CD14-positive monocyte (primary cell): ENCODE measurements around the gene URI1. TPM values are rescaled to one million over a fixed set of nuclear protein-coding genes. Genes with fewer than 3 reads are reported as not detected.
"Not testable (repeated sequence)": the region's sequence is repeated elsewhere in the genome, so short reads cannot be mapped to it uniquely, and the experiment has no call there.

Source experiments
- DNase-seq, 3 donors: peaks; one replicate each; pipeline ENCODE4 v3.0.0-alpha.2; 2011 to 2022
- H2AFZ ChIP-seq: 2 replicates; pipeline ENCODE4 v1.6.0; 2012; ENCODE audit warnings: mild to moderate bottlenecking, low read depth, low read length, inconsistent platforms; ENCODE audit not compliant: insufficient read depth, poor library complexity, severe bottlenecking
- H3K27ac ChIP-seq, 2 donors: 1 replicate in 1 of 2; 2 replicates in 1 of 2; pipeline ENCODE4 v1.5.1; 2012 to 2013; ENCODE audit warnings: low read length in 2 of 2, control low read depth in 1 of 2, inconsistent platforms in 1 of 2, low read depth in 1 of 2, mild to moderate bottlenecking in 1 of 2
- H3K27me3 ChIP-seq, 2 donors: one replicate each; pipeline versions ENCODE4 v1.6.0 to v1.6.1; 2011 to 2013; ENCODE audit warnings: low read length in 2 of 2; ENCODE audit not compliant: control insufficient read depth in 2 of 2, insufficient read depth in 2 of 2
- H3K36me3 ChIP-seq, 2 donors: replicated peaks in 1 of 2; 1 replicate in 1 of 2; 2 replicates in 1 of 2; pipeline versions ENCODE4 v1.5.1 to v1.6.1; 2012 to 2013; ENCODE audit warnings: low read length in 2 of 2, control low read depth in 1 of 2, inconsistent platforms in 1 of 2, mild to moderate bottlenecking in 1 of 2; ENCODE audit not compliant: insufficient read depth in 2 of 2, control insufficient read depth in 1 of 2
- H3K4me1 ChIP-seq, 2 donors: 1 replicate in 1 of 2; 2 replicates in 1 of 2; pipeline versions ENCODE4 v1.5.1 to v1.6.1; 2012 to 2013; ENCODE audit warnings: low read length in 2 of 2, control low read depth in 1 of 2, inconsistent platforms in 1 of 2, mild to moderate bottlenecking in 1 of 2, moderate library complexity in 1 of 2; ENCODE audit not compliant: insufficient read depth in 2 of 2, control insufficient read depth in 1 of 2
- H3K4me2 ChIP-seq: replicated peaks from 2 replicates; pipeline ENCODE3; 2012; ENCODE audit warnings: low read length, moderate library complexity, mild to moderate bottlenecking; ENCODE audit not compliant: poor library complexity, severe bottlenecking; ENCODE audit errors: extremely low read depth
- H3K4me3 ChIP-seq, 3 experiments: fragments of 200-600 bp in 1 of 3; sonication (generic) in 1 of 3; replicated peaks in 1 of 3; 1 replicate in 2 of 3; 2 replicates in 1 of 3; pipeline ENCODE4 v1.5.1; 2011 to 2013; ENCODE audit warnings: low read length in 3 of 3, mild to moderate bottlenecking in 3 of 3, control low read depth in 2 of 3, low read depth in 2 of 3, inconsistent platforms in 1 of 3, moderate library complexity in 1 of 3
- H3K79me2 ChIP-seq: 2 replicates; pipeline ENCODE4 v1.6.0; 2012; ENCODE audit warnings: mild to moderate bottlenecking, control low read depth, inconsistent platforms, low read length, moderate library complexity; ENCODE audit not compliant: insufficient read depth
- H3K9ac ChIP-seq: 2 replicates; pipeline ENCODE4 v1.6.0; 2017; ENCODE audit warnings: low read length, mild to moderate bottlenecking; ENCODE audit not compliant: insufficient read depth, poor library complexity, severe bottlenecking
- H3K9me3 ChIP-seq, 2 donors: replicated peaks in 1 of 2; 1 replicate in 1 of 2; 2 replicates in 1 of 2; pipeline versions ENCODE4 v1.5.1 to v1.6.1; 2012 to 2013; ENCODE audit warnings: low read length in 2 of 2, control low read depth in 1 of 2; ENCODE audit not compliant: control insufficient read depth in 1 of 2, insufficient read depth in 1 of 2
- H4K20me1 ChIP-seq: 2 replicates; pipeline ENCODE4 v1.6.0; 2012; ENCODE audit warnings: mild to moderate bottlenecking, low read length, control low read depth, moderate library complexity; ENCODE audit not compliant: insufficient read depth
- H3K27ac Mint-ChIP-seq, 7 donors: one replicate each; pipeline ENCODE4 v1.8.0; 2020; ENCODE audit warnings: mild to moderate bottlenecking in 7 of 7, mixed read lengths in 7 of 7, moderate library complexity in 6 of 7, inconsistent platforms in 2 of 7
- H3K27me3 Mint-ChIP-seq, 3 donors: one replicate each; pipeline ENCODE4 v1.8.0; 2021 to 2022; ENCODE audit warnings: low read depth in 3 of 3, mild to moderate bottlenecking in 3 of 3, mixed read lengths in 3 of 3, moderate library complexity in 3 of 3, inconsistent platforms in 1 of 3
- H3K36me3 Mint-ChIP-seq, 2 donors: one replicate each; pipeline ENCODE4 v1.8.0; 2020; ENCODE audit warnings: mixed read lengths in 2 of 2, inconsistent platforms in 1 of 2, mild to moderate bottlenecking in 1 of 2
- H3K4me1 Mint-ChIP-seq: one replicate; pipeline ENCODE4 v1.8.0; 2020; ENCODE audit warnings: mild to moderate bottlenecking, mixed read lengths
- H3K4me3 Mint-ChIP-seq, 2 donors: one replicate each; pipeline ENCODE4 v1.8.0; 2020; ENCODE audit warnings: mild to moderate bottlenecking in 2 of 2, mixed read lengths in 2 of 2, moderate library complexity in 1 of 2
- H3K9me3 Mint-ChIP-seq, 7 donors: one replicate each; pipeline ENCODE4 v1.8.0; 2020 to 2022; ENCODE audit warnings: mixed read lengths in 7 of 7, mild to moderate bottlenecking in 6 of 7, moderate library complexity in 6 of 7, inconsistent platforms in 2 of 7
- WGBS: methylation state at CpG from one replicate; pipeline ENCODE4 v1.1.5; 2013; ENCODE audit warnings: missing lambda C conversion rate; ENCODE audit not compliant: insufficient coverage; 5-methylcytosine and 5-hydroxymethylcytosine counted together
- intact Hi-C, 2 donors: fragments of 100-400 bp; cut with micrococcal nuclease; formaldehyde crosslinking; loops; one replicate each; pipeline versions ENCODE4 v1.15.0 to v1.15.1; 2023
- polyA plus RNA-seq, 3 donors: library from polyadenylated mRNA; depleted of rRNA in 1 of 3; unstranded in 2 of 3; stranded (reverse) in 1 of 3; fragments of 300-500 nt in 2 of 3; fragments of >200 nt in 1 of 3; fragmentation: Illumina TruSeq in 2 of 3; gene quantifications; 1 replicate in 2 of 3; 2 replicates in 1 of 3; pipeline ENCODE4 v1.2.3, GENCODE V29; 2012 to 2021
- TF ChIP-seq, protein P1 (sequence below): fragments of 200-600 bp; IDR thresholded peaks from one replicate; pipeline ENCODE4 v1.8.0; 2022; ENCODE audit warnings: antibody characterized with exemption, mild to moderate bottlenecking

Gene URI1
- polyA plus RNA-seq, 3 donors, result 5.3 to 19.3 (median 9.7) TPM

DNA sequence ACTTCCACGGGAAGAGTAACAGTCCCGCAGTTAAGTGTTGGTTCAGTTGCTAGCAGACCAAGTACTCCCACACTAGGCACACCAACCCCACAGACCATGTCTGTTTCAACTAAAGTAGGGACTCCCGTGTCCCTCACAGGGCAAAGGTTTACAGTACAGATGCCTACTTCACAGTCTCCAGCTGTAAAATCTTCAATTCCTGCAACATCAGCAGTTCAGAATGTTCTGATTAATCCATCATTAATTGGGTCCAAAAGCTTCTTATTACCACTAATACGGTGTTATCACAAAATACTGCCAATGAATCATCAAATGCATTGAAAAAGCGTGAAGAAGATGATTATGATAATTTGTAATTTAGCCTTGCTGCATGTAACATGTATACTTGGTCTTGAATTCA lies 95.8 kb downstream of the URI1 start:
- no peaks in the 10 kb centered on the region for H3K4me1 ChIP-seq
- H3K4me1 Mint-ChIP-seq, result no peaks in the 10 kb centered on the region

DNA sequence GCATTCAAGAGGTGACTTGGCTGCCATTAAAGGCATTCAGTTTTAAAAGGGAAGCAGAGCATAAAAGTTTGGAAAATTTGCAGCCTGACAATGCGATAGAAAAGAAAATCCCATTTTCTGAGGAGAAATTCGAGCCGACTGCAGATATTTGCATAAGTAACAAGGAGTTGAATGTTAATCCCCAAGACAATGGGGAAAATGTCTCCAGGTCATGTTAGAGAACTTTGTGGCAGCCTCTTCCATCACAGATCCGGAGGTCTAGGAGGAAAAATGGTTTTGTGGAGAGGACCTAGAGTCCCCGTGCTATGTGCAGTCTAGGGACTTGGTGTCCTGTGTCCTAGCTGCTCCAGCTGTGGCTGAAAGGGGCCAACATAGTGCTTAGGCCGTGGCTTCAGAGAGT lies 99.9 kb downstream of the URI1 start:
- H3K27me3 Mint-ChIP-seq, H3K4me2 ChIP-seq, H3K27me3 ChIP-seq, H4K20me1 ChIP-seq, DNase-seq, H3K36me3 ChIP-seq, H3K79me2 ChIP-seq, H3K4me1 ChIP-seq, H3K4me3 Mint-ChIP-seq, H2AFZ ChIP-seq, intact Hi-C loops, H3K9ac ChIP-seq, H3K27ac Mint-ChIP-seq, H3K4me1 Mint-ChIP-seq, H3K4me3 ChIP-seq, H3K27ac ChIP-seq: not testable (repeated sequence)
- Mint-ChIP-seq H3K9me3 (peaks cover 12 to 40% (median 20%) of the 10 kb centered on the region in 7 donors), H3K36me3 (peaks cover 5 to 20% of the 10 kb centered on the region in 2 donors)
- peaks cover 14 to 23% of the 10 kb centered on the region in 2 donors for H3K9me3 ChIP-seq
- 100% methylated on average over 6 of the region's 6 CpGs for WGBS

More for the DNA sequence above, 95.8 kb downstream of the URI1 start:
- intact Hi-C loops, result no loop called here
- H2AFZ ChIP-seq, result no peak overlapping the region
- H3K36me3 ChIP-seq, result peaks cover 2 to 12% of the 10 kb centered on the region in 2 donors
- H3K9me3 Mint-ChIP-seq, result peaks cover 20 to 40% (median 23%) of the 10 kb centered on the region in 7 donors
- no peaks in the 10 kb centered on the region for H3K79me2 ChIP-seq
- WGBS, result 100% methylated on average over 1 of the region's 5 CpGs
- H3K9me3 ChIP-seq, result peaks cover 16 to 23% of the 10 kb centered on the region in 2 donors
- H3K4me2 ChIP-seq, result no peak overlapping the region
- no peak overlapping the region for H3K27ac Mint-ChIP-seq
- no peaks in the 10 kb centered on the region for H3K27me3 ChIP-seq
- H3K4me3 ChIP-seq, result no peak overlapping the region
- no peak overlapping the region for H3K4me3 Mint-ChIP-seq
- H4K20me1 ChIP-seq, result no peaks in the 10 kb centered on the region
- H3K27ac ChIP-seq, result no peak overlapping the region
- TF ChIP-seq, protein P1, sequence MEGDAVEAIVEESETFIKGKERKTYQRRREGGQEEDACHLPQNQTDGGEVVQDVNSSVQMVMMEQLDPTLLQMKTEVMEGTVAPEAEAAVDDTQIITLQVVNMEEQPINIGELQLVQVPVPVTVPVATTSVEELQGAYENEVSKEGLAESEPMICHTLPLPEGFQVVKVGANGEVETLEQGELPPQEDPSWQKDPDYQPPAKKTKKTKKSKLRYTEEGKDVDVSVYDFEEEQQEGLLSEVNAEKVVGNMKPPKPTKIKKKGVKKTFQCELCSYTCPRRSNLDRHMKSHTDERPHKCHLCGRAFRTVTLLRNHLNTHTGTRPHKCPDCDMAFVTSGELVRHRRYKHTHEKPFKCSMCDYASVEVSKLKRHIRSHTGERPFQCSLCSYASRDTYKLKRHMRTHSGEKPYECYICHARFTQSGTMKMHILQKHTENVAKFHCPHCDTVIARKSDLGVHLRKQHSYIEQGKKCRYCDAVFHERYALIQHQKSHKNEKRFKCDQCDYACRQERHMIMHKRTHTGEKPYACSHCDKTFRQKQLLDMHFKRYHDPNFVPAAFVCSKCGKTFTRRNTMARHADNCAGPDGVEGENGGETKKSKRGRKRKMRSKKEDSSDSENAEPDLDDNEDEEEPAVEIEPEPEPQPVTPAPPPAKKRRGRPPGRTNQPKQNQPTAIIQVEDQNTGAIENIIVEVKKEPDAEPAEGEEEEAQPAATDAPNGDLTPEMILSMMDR, result no peak
- no peak for DNase-seq
- H3K36me3 Mint-ChIP-seq, result peaks cover 30 to 55% of the 10 kb centered on the region in 2 donors
- H3K27me3 Mint-ChIP-seq, result no peaks in the 10 kb centered on the region
- no peak overlapping the region for H3K9ac ChIP-seq

DNA sequence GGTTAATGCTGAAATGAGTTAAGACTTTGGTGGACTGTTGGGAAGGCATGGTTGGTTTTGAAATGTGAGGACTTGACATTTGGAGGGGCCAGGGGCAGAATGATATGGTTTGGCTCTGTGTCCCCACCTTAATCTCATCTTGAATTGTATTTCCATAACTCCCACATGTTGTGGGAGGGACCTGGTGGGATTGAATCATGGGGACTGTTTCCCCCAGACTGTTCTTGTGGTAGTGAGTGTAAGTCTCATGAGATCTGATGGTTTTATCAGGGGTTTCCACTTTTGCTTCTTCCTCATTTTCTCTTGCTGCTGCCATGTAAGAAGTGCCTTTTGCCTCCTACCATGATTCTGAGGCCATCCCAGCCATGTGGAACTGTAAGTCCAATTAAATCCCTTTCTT lies 101.0 kb downstream of the URI1 start:
- H4K20me1 ChIP-seq, H3K4me1 ChIP-seq, H3K9ac ChIP-seq, H3K27me3 Mint-ChIP-seq, H3K4me1 Mint-ChIP-seq, H2AFZ ChIP-seq, H3K4me3 ChIP-seq, H3K79me2 ChIP-seq, DNase-seq, H3K4me3 Mint-ChIP-seq, intact Hi-C loops, H3K4me2 ChIP-seq, H3K36me3 ChIP-seq, H3K27ac ChIP-seq, H3K27me3 ChIP-seq, H3K27ac Mint-ChIP-seq: not testable (repeated sequence)
- Mint-ChIP-seq H3K36me3 (peaks cover 1 to 10% of the 10 kb centered on the region in 2 donors), H3K9me3 (peaks cover 11 to 29% (median 18%) of the 10 kb centered on the region in 7 donors)
- H3K9me3 ChIP-seq, result peaks cover 11 to 23% of the 10 kb centered on the region in 2 donors
